Trophoblast cell (in vitro differentiated cells and primary cell): ENCODE results near the gene SPTSSB.

ENCODE experiments used
- DNase-seq, 2 donors: peaks; one replicate each; pipeline ENCODE4 v3.0.0-alpha.2; 2016
- H2AFZ ChIP-seq: 2 replicates; pipeline ENCODE4 v1.6.1; 2013; ENCODE audit warnings: low read length, moderate library complexity, mild to moderate bottlenecking; ENCODE audit not compliant: insufficient read depth, poor library complexity
- H2AK5ac ChIP-seq: 2 replicates; pipeline ENCODE4 v1.6.1; 2013; ENCODE audit warnings: mild to moderate bottlenecking, low read length
- H2BK120ac ChIP-seq: 2 replicates; pipeline ENCODE4 v1.6.1; 2013; ENCODE audit warnings: low read length, mild to moderate bottlenecking, moderate library complexity; ENCODE audit not compliant: insufficient read depth, poor library complexity
- H2BK12ac ChIP-seq: 2 replicates; pipeline ENCODE4 v1.6.1; 2013; ENCODE audit warnings: mild to moderate bottlenecking, low read length, moderate library complexity
- H2BK5ac ChIP-seq: 2 replicates; pipeline ENCODE4 v1.6.1; 2013; ENCODE audit warnings: low read length, low read depth, moderate library complexity, mild to moderate bottlenecking; ENCODE audit not compliant: poor library complexity
- H3K14ac ChIP-seq: 2 replicates; pipeline ENCODE4 v1.6.1; 2013; ENCODE audit warnings: mild to moderate bottlenecking, low read length
- H3K18ac ChIP-seq: 2 replicates; pipeline ENCODE4 v1.6.1; 2013; ENCODE audit warnings: mild to moderate bottlenecking, low read length
- H3K23ac ChIP-seq: 2 replicates; pipeline ENCODE4 v1.6.1; 2013; ENCODE audit warnings: low read length
- H3K27ac ChIP-seq: 2 replicates; pipeline ENCODE4 v1.5.1; 2013; ENCODE audit warnings: low read depth, mild to moderate bottlenecking, inconsistent platforms, low read length, moderate library complexity
- H3K27me3 ChIP-seq: 2 replicates; pipeline ENCODE4 v1.6.1; 2013; ENCODE audit warnings: inconsistent platforms, mild to moderate bottlenecking, low read length, moderate library complexity; ENCODE audit not compliant: insufficient read depth
- H3K36me3 ChIP-seq, 2 experiments: 1 replicate in 1 of 2; 2 replicates in 1 of 2; pipeline ENCODE4 v1.6.1; 2013; ENCODE audit warnings: low read length in 2 of 2, mild to moderate bottlenecking in 2 of 2, moderate library complexity in 1 of 2; ENCODE audit not compliant: insufficient read depth in 2 of 2, control insufficient read depth in 1 of 2
- H3K4ac ChIP-seq: 2 replicates; pipeline ENCODE4 v1.6.1; 2013; ENCODE audit warnings: low read depth, mild to moderate bottlenecking, low read length, moderate library complexity
- H3K4me1 ChIP-seq, 2 experiments: 1 replicate in 1 of 2; 2 replicates in 1 of 2; pipeline ENCODE4 v1.6.1; 2013; ENCODE audit warnings: low read length in 2 of 2, mild to moderate bottlenecking in 2 of 2, moderate library complexity in 1 of 2; ENCODE audit not compliant: insufficient read depth in 2 of 2, control insufficient read depth in 1 of 2
- H3K4me2 ChIP-seq: 2 replicates; pipeline ENCODE4 v1.6.1; 2013; ENCODE audit warnings: inconsistent platforms, mild to moderate bottlenecking, low read length, moderate library complexity
- H3K4me3 ChIP-seq: 2 replicates; pipeline ENCODE4 v1.5.1; 2013; ENCODE audit warnings: mild to moderate bottlenecking, low read depth, low read length, inconsistent platforms
- H3K79me1 ChIP-seq: one replicate; pipeline ENCODE4 v1.6.1; 2013; ENCODE audit warnings: low read length
- H3K79me2 ChIP-seq: 2 replicates; pipeline ENCODE4 v1.6.1; 2013; ENCODE audit warnings: low read length, mild to moderate bottlenecking; ENCODE audit not compliant: control insufficient read depth, insufficient read depth, poor library complexity
- H3K9ac ChIP-seq: 2 replicates; pipeline ENCODE4 v1.6.1; 2013; ENCODE audit warnings: mild to moderate bottlenecking, low read length
- H3K9me3 ChIP-seq: 2 replicates; pipeline ENCODE4 v1.6.1; 2013; ENCODE audit warnings: low read depth, mild to moderate bottlenecking, control low read depth, inconsistent platforms, low read length; ENCODE audit not compliant: insufficient read depth
- H4K12ac ChIP-seq: 2 replicates; pipeline ENCODE4 v1.6.1; 2013; ENCODE audit warnings: low read depth, mild to moderate bottlenecking, low read length, moderate library complexity
- H4K8ac ChIP-seq: 2 replicates; pipeline ENCODE4 v1.6.1; 2013; ENCODE audit warnings: low read depth, mild to moderate bottlenecking, low read length, moderate library complexity
- H4K91ac ChIP-seq: one replicate; pipeline ENCODE4 v1.6.1; 2013; ENCODE audit warnings: low read depth, mild to moderate bottlenecking, low read length, moderate library complexity
- WGBS: extraction: QIAGEN DNeasy Blood & Tissue Kit; methylation state at CpG from one replicate; pipeline ENCODE4 v1.1.7; 2013; ENCODE audit warnings: missing lambda C conversion rate; ENCODE audit not compliant: insufficient read length, insufficient coverage; ENCODE audit errors: extremely low coverage; 5-methylcytosine and 5-hydroxymethylcytosine counted together

SPTSSB gene

DNA sequence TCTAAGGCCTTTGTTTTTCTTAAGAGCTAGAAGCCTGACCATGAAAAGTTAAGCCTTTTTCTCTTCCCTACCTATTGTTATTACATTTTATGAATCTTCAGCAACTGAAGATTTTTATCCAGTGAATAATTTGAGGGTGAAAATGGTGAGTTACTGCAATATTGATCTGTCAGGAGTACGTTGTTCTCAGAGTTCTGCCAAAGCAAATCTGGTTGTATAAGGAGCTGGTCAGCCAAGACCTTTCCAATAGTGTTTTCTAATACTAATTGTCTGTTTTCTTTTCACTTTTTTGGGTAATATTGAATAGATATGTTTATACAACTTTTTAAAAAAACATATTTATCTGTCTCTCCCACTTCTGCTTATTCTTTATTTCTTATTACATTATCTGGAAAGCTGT lies 15.0 kb downstream of the SPTSSB start:
- Histone ChIP-seq H3K79me2 (no peaks in the 10 kb centered on the region), H2BK120ac (no peak overlapping the region)
- WGBS: no CpG with 5 or more reads among the region's 1 CpG

DNA sequence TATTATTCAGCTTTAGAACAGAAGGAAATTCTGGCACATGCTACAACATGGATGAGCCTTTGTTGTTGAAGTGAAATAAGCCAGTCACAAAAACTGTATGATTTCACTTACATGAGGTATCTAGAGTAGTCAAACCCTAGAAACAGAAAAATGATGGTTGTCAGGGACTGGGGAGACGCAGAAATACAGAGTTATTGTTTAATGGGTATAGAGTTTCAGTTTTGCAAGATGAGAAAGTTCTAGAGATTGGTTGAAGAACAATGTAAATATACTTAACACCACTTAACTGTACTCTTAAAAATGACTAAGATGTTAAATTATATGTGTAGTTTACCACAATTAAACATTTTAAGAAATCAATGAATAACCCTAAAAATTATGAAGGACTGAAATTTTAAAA lies 15.8 kb downstream of the SPTSSB start:
- H4K91ac ChIP-seq: no peak overlapping the region
- H3K27me3 ChIP-seq: no peaks in the 10 kb centered on the region
- H3K27ac ChIP-seq: no peak overlapping the region
- no peaks in the 10 kb centered on the region for H3K4me1 ChIP-seq
- H3K4me3 ChIP-seq: no peak overlapping the region
- H3K9me3 ChIP-seq: no peaks in the 10 kb centered on the region
- H3K4me2 ChIP-seq: no peak overlapping the region
- no CpG with 5 or more reads among the region's 1 CpG for WGBS
- H3K79me1 ChIP-seq: no peaks in the 10 kb centered on the region
- H3K9ac ChIP-seq: no peak overlapping the region
- no peak overlapping the region for H3K4ac ChIP-seq
- no peak overlapping the region for H2AK5ac ChIP-seq
- no peak for DNase-seq
- H2BK120ac ChIP-seq: no peak overlapping the region
- H2AFZ ChIP-seq: no peak overlapping the region
- H4K8ac ChIP-seq: no peak overlapping the region
- no peaks in the 10 kb centered on the region for H3K79me2 ChIP-seq
- H2BK5ac ChIP-seq: no peak overlapping the region
- H4K12ac ChIP-seq: no peak overlapping the region
- no peak overlapping the region for H3K23ac ChIP-seq
- H3K36me3 ChIP-seq: no peaks in the 10 kb centered on the region
- H3K18ac ChIP-seq: no peak overlapping the region
- H2BK12ac ChIP-seq: no peak overlapping the region
- H3K14ac ChIP-seq: no peak overlapping the region

More for the DNA sequence above, 15.0 kb downstream of the SPTSSB start:
- H3K9me3 ChIP-seq: no peaks in the 10 kb centered on the region
- H4K12ac ChIP-seq: no peak overlapping the region
- H3K4me2 ChIP-seq: no peak overlapping the region
- H3K4ac ChIP-seq: no peak overlapping the region
- no peak overlapping the region for H3K4me3 ChIP-seq
- no peaks in the 10 kb centered on the region for H3K4me1 ChIP-seq
- no peak overlapping the region for H3K18ac ChIP-seq
- DNase-seq: no peak
- H3K27ac ChIP-seq: no peak overlapping the region
- H4K91ac ChIP-seq: no peak overlapping the region
- no peaks in the 10 kb centered on the region for H3K36me3 ChIP-seq
- no peak overlapping the region for H3K9ac ChIP-seq
- H3K79me1 ChIP-seq: no peaks in the 10 kb centered on the region
- no peak overlapping the region for H3K23ac ChIP-seq
- H3K27me3 ChIP-seq: no peaks in the 10 kb centered on the region
- no peak overlapping the region for H2AFZ ChIP-seq
- no peak overlapping the region for H4K8ac ChIP-seq
- H2BK12ac ChIP-seq: no peak overlapping the region
- H3K14ac ChIP-seq: no peak overlapping the region
- H2AK5ac ChIP-seq: no peak overlapping the region
- H2BK5ac ChIP-seq: no peak overlapping the region

DNA sequence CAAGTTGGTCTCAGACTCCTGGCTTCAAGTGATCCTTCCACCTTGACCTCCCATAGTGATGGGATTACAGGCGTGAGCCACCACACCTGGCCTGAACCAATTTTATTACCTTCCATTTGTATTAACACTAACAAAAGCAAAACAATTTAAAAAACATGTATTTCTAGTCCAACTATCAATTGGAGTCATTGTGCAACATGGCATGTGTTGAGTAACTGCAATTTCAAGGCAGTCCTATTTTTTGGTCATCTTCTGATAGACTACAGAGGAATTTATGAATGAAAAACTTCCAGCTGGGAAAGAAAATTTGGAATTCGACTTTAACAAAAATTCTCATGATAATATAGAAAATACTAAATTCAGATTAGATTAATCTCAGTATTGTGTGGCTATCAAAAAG lies 16.8 kb downstream of the SPTSSB start:
- H2AK5ac ChIP-seq: no peak overlapping the region
- no peak overlapping the region for H3K4me3 ChIP-seq
- no peak overlapping the region for H4K12ac ChIP-seq
- H4K91ac ChIP-seq: no peak overlapping the region
- H2AFZ ChIP-seq: no peak overlapping the region
- no peak overlapping the region for H2BK12ac ChIP-seq
- no peaks in the 10 kb centered on the region for H3K36me3 ChIP-seq
- H3K79me2 ChIP-seq: no peaks in the 10 kb centered on the region
- H3K27me3 ChIP-seq: no peaks in the 10 kb centered on the region
- no peak overlapping the region for H3K14ac ChIP-seq
- H2BK120ac ChIP-seq: no peak overlapping the region
- no peak overlapping the region for H3K23ac ChIP-seq
- no peak overlapping the region for H3K4me2 ChIP-seq
- H2BK5ac ChIP-seq: no peak overlapping the region
- H3K4me1 ChIP-seq: no peaks in the 10 kb centered on the region
- H3K27ac ChIP-seq: no peak overlapping the region
- no peak overlapping the region for H3K9ac ChIP-seq
- no peak overlapping the region for H3K4ac ChIP-seq
- DNase-seq: peak in 1 of 2 donors; percentile 4
- H4K8ac ChIP-seq: no peak overlapping the region
- WGBS: no CpG with 5 or more reads among the region's 2 CpGs
- H3K9me3 ChIP-seq: no peaks in the 10 kb centered on the region
- no peaks in the 10 kb centered on the region for H3K79me1 ChIP-seq
- H3K18ac ChIP-seq: no peak overlapping the region

DNA sequence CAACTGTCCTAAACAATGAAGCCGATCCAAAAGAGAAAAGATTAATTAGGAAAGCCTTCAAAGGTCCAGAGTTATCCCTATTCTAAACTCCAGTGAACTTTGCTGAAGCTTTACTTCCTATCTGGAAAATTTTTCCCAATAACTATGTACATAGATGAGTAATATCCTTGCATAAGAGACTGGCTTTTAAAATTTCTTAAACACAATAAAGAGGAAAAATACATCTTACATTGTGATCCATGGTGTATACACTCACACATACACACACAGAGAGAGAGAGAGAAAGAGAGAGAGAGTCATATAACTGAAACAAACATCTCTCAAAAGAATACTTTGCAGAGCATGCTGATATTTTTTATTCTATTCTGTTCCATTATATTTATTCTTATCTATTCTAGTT lies 20.0 kb downstream of the SPTSSB start:
- H3K9ac ChIP-seq: no peak overlapping the region
- no peak overlapping the region for H4K91ac ChIP-seq
- H3K79me2 ChIP-seq: no peaks in the 10 kb centered on the region
- no peak for DNase-seq
- no peak overlapping the region for H2AK5ac ChIP-seq
- H2BK12ac ChIP-seq: no peak overlapping the region
- H3K18ac ChIP-seq: no peak overlapping the region
- H3K9me3 ChIP-seq: no peaks in the 10 kb centered on the region
- no peak overlapping the region for H2BK5ac ChIP-seq
- no peak overlapping the region for H3K23ac ChIP-seq
- no peak overlapping the region for H3K4ac ChIP-seq
- no peak overlapping the region for H2BK120ac ChIP-seq
- H3K36me3 ChIP-seq: peaks cover 0 to 2% of the 10 kb centered on the region in 2 experiments
- H4K8ac ChIP-seq: no peak overlapping the region
- H2AFZ ChIP-seq: no peak overlapping the region
- no peak overlapping the region for H3K4me3 ChIP-seq
- no peaks in the 10 kb centered on the region for H3K79me1 ChIP-seq
- H3K27me3 ChIP-seq: no peaks in the 10 kb centered on the region
- WGBS: no CpG with 5 or more reads among the region's 1 CpG
- no peaks in the 10 kb centered on the region for H3K4me1 ChIP-seq
- H4K12ac ChIP-seq: no peak overlapping the region
- no peak overlapping the region for H3K27ac ChIP-seq
- no peak overlapping the region for H3K14ac ChIP-seq
- H3K4me2 ChIP-seq: no peak overlapping the region
